Muscle layer of colon (tissue), 2 donors: ENCODE data around the gene BIRC6.

Experiments used
- H3K27ac ChIP-seq: one replicate; pipeline ENCODE4 v1.7.0; 2013; ENCODE audit warnings: low read depth, mild to moderate bottlenecking, low read length, moderate library complexity
- H3K27me3 ChIP-seq, 2 donors: one replicate each; pipeline ENCODE4 v1.7.0; 2013; ENCODE audit warnings: low read length in 2 of 2, mild to moderate bottlenecking in 2 of 2; ENCODE audit not compliant: insufficient read depth in 2 of 2, control insufficient read depth in 1 of 2
- H3K36me3 ChIP-seq: one replicate; pipeline ENCODE4 v1.7.0; 2013; ENCODE audit warnings: mild to moderate bottlenecking, low read length; ENCODE audit not compliant: insufficient read depth
- H3K4me1 ChIP-seq: one replicate; pipeline ENCODE4 v1.7.0; 2013; ENCODE audit warnings: mild to moderate bottlenecking, low read length; ENCODE audit not compliant: insufficient read depth
- H3K4me3 ChIP-seq, 2 donors: one replicate each; pipeline ENCODE4 v1.7.0; 2013; ENCODE audit warnings: low read length in 2 of 2, low read depth in 1 of 2, mild to moderate bottlenecking in 1 of 2, moderate library complexity in 1 of 2
- H3K9ac ChIP-seq: one replicate; pipeline ENCODE4 v1.7.0; 2013; ENCODE audit warnings: low read length
- H3K9me3 ChIP-seq: one replicate; pipeline ENCODE4 v1.7.0; 2013; ENCODE audit warnings: mild to moderate bottlenecking, low read length
- donor health status: abdominal sarcoma.
- donor health status: Adenocarcinoma of cecum.

The BIRC6 gene

DNA sequence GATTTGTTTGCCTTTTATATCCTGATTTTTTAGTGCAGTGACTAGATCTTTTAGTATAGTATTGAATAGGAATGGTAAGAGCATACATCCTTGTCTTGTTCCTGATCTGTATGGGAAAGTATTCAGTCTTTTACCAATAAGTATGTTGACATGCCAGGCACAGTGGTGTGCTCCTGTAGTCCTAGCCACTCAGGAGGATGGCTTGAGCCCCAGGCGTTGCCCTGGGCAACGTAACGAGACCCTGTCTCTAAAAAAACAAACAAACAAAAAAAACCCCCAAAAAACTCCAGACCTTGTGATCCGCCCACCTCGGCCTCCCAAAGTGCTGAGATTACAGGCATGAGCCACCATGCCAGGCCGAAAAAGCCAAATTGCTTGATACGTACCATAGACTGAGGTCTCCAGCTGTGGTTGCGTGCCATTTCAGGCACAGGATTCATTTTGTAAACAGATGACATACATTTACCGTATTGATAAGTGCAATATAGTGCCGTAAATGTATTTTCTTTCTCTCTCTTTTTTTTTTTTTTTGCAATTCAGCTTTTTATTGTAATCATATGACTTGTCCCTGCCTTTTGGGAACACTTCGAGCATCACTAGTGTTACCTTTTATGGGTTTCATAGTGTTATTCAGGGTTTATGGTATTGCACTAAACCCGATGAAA lies 18.5 kb downstream of the BIRC6 start:
- Histone ChIP-seq H3K4me3 (no peak overlapping the region), H3K9ac (no peak overlapping the region), H3K27me3 (no peaks in the 10 kb centered on the region), H3K27ac (no peak overlapping the region), H3K4me1 (peaks cover 8% of the 10 kb centered on the region), H3K36me3 (no peaks in the 10 kb centered on the region), H3K9me3 (no peaks in the 10 kb centered on the region)

DNA sequence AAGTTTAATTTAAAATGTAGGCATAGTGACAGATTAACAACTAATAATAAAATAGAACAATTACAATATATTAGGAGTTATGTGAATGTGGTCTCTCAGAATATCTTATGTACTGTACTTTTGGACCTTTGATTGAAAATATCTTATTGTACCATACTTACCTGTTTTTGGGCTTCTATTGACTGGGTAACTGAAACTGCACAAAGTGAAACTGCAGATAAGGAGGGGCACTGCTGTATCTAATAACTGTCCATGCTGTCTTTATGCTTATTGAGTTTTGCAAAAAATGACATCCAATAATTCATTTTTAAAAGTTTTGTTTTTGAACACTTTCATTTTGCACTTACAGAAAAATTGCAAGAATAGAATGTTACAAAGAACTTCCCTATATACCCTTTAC lies 19.9 kb downstream of the BIRC6 start:
- Histone ChIP-seq H3K27me3 (no peaks in the 10 kb centered on the region), H3K36me3 (no peaks in the 10 kb centered on the region), H3K4me1 (peaks cover 8% of the 10 kb centered on the region), H3K9me3 (no peaks in the 10 kb centered on the region), H3K4me3 (no peak overlapping the region), H3K27ac (no peak overlapping the region), H3K9ac (no peak overlapping the region)

DNA sequence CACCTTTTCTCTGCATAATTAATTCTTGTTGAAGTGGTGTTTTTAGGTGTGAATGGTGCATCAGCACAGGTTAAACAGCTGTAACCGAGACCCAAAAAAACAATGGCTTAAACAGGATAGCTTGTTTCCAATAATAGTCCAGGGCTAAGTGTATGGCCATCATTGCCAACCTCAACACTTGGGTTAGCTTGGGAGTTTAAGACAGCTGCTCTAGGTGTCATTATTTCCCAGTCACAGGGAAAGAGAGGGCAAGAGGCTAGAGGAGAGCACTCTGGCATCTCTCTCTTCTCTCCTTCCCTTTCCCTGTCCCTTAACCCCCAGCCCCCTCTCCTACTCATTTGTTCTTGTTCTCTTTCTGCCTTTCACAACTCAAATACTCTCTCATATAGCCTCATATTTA lies 21.1 kb downstream of the BIRC6 start:
- H3K27ac ChIP-seq: no peak overlapping the region
- H3K27me3 ChIP-seq: no peaks in the 10 kb centered on the region
- H3K4me1 ChIP-seq: peaks cover 8% of the 10 kb centered on the region
- no peaks in the 10 kb centered on the region for H3K36me3 ChIP-seq
- H3K9me3 ChIP-seq: no peaks in the 10 kb centered on the region
- no peak overlapping the region for H3K9ac ChIP-seq
- H3K4me3 ChIP-seq: no peak overlapping the region

DNA sequence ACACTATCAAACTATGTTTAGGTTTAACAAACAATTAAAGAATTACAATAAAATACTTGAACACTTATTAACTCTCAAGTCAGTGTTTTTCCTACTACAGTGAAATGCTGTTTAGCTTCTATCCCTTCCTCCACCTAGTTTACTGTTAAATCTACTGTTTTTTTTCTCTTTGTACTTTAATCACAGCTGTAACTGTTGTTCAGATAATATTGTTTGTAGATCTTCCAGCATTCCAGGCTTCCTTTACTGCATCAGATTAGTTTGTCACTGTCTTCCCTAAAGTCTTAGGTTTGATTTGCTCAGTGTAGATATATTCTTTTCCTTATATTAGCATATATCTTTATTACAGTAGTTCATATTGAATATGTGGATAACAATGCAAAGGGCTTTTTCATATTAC lies 22.5 kb downstream of the BIRC6 start:
- Histone ChIP-seq H3K9ac (no peak overlapping the region), H3K4me1 (peaks cover 8% of the 10 kb centered on the region), H3K27me3 (no peaks in the 10 kb centered on the region), H3K4me3 (no peak overlapping the region), H3K27ac (no peak overlapping the region), H3K9me3 (no peaks in the 10 kb centered on the region), H3K36me3 (peaks cover 7% of the 10 kb centered on the region)

DNA sequence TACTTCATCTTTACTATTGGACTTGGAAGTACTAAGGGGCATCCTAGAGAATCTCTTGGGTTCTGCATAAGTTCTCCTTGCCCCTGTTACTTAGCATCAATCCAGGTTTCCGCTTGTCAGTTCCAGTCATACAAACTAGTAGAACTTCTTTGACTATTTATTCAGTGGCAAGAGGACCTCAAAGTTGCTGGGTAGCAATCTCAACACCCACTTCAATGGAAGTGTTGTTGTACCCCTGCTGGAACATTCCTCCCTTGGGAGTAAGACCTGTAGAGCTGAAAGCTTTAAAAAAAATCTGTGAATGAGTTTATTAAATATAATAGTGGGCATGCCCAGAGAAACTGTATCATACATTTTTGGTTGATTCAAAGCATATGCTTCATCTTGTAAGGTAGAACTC lies 27.0 kb downstream of the BIRC6 start:
- Histone ChIP-seq H3K27ac (no peak overlapping the region), H3K27me3 (no peaks in the 10 kb centered on the region), H3K36me3 (peaks cover 15% of the 10 kb centered on the region), H3K9me3 (no peaks in the 10 kb centered on the region), H3K9ac (no peak overlapping the region), H3K4me1 (no peaks in the 10 kb centered on the region), H3K4me3 (no peak overlapping the region)

DNA sequence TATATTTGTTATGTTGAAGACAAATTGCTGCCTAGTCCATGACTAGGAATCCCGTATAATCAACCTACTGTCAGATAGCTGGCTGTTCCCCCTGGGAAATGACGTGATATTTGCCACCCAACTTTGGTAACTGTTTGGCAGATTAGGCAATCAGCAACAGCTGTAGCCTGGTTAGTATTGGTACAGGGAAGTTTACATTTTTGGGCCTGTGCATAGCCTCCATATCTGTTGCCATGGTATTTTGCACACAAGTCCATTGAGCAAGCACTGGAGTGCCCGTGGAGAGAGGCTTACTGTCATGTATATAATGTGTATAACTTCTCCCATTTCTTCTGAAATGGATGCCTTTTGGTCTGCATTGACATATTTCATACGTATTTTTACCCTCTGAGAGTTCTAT lies 27.7 kb downstream of the BIRC6 start:
- Histone ChIP-seq H3K9ac (no peak overlapping the region), H3K4me1 (no peaks in the 10 kb centered on the region), H3K9me3 (no peaks in the 10 kb centered on the region), H3K4me3 (no peak overlapping the region), H3K27ac (no peak overlapping the region), H3K27me3 (no peaks in the 10 kb centered on the region), H3K36me3 (peaks cover 15% of the 10 kb centered on the region)

DNA sequence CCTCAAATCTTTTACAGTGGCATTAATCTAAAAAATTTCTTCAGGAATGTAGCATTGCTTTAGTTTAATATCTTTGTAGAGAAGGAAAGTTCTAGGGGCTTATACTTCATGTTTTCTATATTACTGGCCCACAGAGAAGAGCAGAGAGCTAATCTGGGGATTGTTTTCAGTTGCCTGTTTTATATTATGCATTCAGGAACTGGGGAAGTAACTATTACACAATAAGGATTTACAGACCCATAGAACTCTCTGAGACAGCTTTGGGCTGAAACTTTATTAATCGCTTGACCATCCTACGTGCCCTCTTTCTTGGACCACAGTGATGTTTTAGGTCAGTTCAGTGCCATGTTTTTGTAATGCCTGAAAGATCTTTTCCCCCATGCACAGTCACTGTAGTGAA lies 29.9 kb downstream of the BIRC6 start:
- H3K27me3 ChIP-seq: no peaks in the 10 kb centered on the region
- H3K9me3 ChIP-seq: no peaks in the 10 kb centered on the region
- no peak overlapping the region for H3K9ac ChIP-seq
- H3K36me3 ChIP-seq: peaks cover 17% of the 10 kb centered on the region
- no peak overlapping the region for H3K4me3 ChIP-seq
- no peak overlapping the region for H3K27ac ChIP-seq
- no peaks in the 10 kb centered on the region for H3K4me1 ChIP-seq

DNA sequence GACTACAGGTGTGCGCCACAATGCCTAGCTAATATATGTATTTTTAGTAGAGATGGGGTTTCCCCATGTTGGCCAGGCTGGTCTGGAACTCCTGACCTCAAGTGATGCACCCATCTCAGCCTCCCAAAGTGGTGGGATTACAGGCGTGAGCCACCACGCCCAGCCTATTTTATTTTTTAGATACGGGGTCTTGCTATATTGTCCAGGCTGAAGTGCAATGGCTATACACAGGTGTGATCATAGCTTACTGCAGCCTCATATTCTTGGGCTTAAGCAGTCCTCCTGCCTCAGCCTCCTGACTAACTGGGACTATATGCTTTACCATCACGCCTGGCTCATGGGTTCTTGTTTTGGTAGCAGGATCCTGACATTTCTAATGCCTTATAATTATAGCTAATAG lies 42.4 kb downstream of the BIRC6 start:
- H3K4me3 ChIP-seq: no peak overlapping the region
- H3K27ac ChIP-seq: no peak overlapping the region
- peaks cover 23% of the 10 kb centered on the region for H3K36me3 ChIP-seq
- no peak overlapping the region for H3K9ac ChIP-seq
- no peaks in the 10 kb centered on the region for H3K27me3 ChIP-seq
- H3K4me1 ChIP-seq: no peaks in the 10 kb centered on the region
- no peaks in the 10 kb centered on the region for H3K9me3 ChIP-seq

DNA sequence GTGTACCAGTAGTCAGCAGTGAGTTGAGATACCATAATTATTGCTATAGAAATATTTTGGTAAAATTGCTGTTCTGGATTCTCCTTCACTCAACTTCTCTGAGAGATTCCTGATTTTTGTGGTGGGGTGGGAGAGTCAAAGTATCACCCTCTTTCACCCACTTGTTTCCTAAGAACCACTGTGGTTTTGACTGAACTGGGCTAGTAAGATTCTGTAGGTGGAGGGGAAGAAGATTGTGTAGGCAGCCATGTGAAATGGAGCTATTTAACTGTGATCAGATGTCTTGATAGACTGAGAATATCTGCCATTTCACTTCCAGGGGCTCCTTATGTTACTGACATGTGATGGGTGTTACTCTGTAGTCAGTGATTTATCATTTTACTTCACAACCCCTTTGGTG lies 45.3 kb downstream of the BIRC6 start:
- peaks cover 22% of the 10 kb centered on the region for H3K36me3 ChIP-seq
- H3K27me3 ChIP-seq: no peaks in the 10 kb centered on the region
- H3K27ac ChIP-seq: no peak overlapping the region
- H3K4me3 ChIP-seq: no peak overlapping the region
- H3K4me1 ChIP-seq: no peaks in the 10 kb centered on the region
- H3K9ac ChIP-seq: no peak overlapping the region
- no peaks in the 10 kb centered on the region for H3K9me3 ChIP-seq

DNA sequence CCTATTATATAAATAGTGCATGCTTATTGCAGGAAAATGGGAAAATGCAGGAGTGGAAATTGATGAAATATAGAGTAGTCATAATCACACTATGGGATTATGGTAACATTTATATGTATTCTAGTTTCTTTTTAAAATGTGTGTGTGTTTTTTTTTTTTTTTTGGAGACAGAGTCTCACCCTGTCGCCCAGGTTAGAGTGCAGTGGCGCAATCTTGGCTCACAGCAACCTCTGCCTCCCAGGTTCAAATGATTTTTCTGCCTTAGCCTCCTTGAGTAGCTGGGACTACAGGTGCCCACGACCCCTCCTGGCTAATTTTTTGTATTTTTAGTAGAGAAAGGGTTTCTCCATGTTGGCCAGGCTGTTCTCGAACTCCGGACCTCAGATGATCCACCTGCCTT lies 47.0 kb downstream of the BIRC6 start:
- Histone ChIP-seq H3K4me3 (no peak overlapping the region), H3K36me3 (peaks cover 22% of the 10 kb centered on the region), H3K27ac (no peak overlapping the region), H3K27me3 (no peaks in the 10 kb centered on the region), H3K4me1 (no peaks in the 10 kb centered on the region), H3K9ac (no peak overlapping the region), H3K9me3 (no peaks in the 10 kb centered on the region)

DNA sequence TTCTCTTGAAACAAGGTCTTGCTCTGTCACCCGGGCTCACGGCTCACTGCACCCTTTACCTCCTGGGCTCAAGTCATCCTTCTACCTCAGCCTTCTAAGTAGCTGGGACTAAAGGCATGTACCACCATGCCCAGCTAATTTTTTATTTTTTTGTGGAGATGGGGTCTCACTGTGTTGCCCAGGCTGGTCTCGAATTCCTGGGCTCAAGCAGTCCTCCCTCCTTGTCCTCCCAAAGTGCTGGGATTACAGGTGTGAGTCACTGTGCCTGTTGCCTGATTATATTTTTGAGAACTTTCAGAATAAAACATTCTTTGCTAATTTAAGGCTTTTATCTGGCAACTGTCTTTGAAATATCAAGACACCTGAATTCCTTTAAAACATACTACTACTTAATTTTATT lies 47.9 kb downstream of the BIRC6 start:
- Histone ChIP-seq H3K4me1 (no peaks in the 10 kb centered on the region), H3K9me3 (no peaks in the 10 kb centered on the region), H3K36me3 (peaks cover 22% of the 10 kb centered on the region), H3K9ac (no peak overlapping the region), H3K4me3 (no peak overlapping the region), H3K27ac (no peak overlapping the region), H3K27me3 (no peaks in the 10 kb centered on the region)

DNA sequence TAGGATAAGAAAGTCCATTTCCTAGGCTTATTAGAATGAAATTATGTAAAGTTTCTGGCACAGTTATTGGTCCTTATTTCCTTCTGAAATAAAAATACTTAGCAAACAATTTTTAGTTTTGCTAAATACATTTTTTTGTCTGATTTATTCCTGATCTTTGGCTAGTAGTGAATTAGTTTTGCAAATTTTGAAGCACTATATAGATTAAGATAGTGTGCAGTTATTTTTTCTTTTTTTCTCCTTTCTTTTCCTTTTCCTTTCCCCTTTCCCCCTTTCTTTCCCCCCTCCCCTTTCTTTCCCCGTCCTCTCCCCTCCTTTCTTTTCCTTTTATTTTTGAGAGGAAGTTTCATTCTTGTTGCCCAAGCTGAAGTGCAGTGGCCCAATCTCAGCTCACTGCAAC lies 59.7 kb downstream of the BIRC6 start:
- Histone ChIP-seq H3K27me3 (no peaks in the 10 kb centered on the region), H3K36me3 (peaks cover 16% of the 10 kb centered on the region), H3K9me3 (no peaks in the 10 kb centered on the region), H3K27ac (no peak overlapping the region), H3K9ac (no peak overlapping the region), H3K4me3 (no peak overlapping the region), H3K4me1 (peaks cover 18% of the 10 kb centered on the region)
